Fibroblast of mammary gland (primary cell): ENCODE results near the gene SFPQ.

Experiments used
- DNase-seq: peaks from one replicate; pipeline ENCODE4 v3.0.0-alpha.2; 2010; ENCODE audit warnings: low read depth
- H3K4me3 ChIP-seq: 2 replicates; pipeline ENCODE4 v1.5.1; 2011; ENCODE audit warnings: low read depth, mild to moderate bottlenecking, low read length, moderate library complexity; ENCODE audit not compliant: control insufficient read depth
- CTCF ChIP-seq: conservative IDR thresholded peaks from 2 replicates; pipeline ENCODE4 v1.5.1; 2011; ENCODE audit warnings: low read depth, low read length, inconsistent platforms; ENCODE audit not compliant: control insufficient read depth, insufficient read depth

The SFPQ gene

GRCh38 chr1:35222322-35223083 is 29.6 kb upstream of the SFPQ start:
- no peak overlapping the region for H3K4me3 ChIP-seq
- no peak for TF ChIP-seq CTCF
- DNase-seq: peak; percentile 83

DNA sequence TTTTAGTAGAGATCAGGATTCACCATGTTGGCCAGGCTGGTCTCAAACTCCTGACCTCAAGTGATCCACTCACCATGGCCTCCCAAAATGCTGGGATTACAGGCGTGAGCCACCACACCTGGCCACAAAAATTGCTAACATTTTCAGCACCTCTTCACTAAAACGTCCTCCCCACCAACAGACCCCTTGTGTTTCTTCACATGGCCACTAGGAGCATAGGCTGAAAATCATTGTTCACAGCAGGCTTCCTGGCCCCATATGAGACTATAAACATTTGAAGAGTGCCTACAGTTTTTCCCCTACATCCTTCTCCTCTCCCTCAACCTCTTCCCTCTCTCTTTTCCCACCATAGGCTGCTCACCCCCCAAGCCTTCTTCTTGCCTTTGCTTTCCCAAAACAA is 28.0 kb upstream of the SFPQ start:
- TF ChIP-seq CTCF: peak; percentile 51
- H3K4me3 ChIP-seq: no peak overlapping the region
- DNase-seq: peak; percentile 23

DNA sequence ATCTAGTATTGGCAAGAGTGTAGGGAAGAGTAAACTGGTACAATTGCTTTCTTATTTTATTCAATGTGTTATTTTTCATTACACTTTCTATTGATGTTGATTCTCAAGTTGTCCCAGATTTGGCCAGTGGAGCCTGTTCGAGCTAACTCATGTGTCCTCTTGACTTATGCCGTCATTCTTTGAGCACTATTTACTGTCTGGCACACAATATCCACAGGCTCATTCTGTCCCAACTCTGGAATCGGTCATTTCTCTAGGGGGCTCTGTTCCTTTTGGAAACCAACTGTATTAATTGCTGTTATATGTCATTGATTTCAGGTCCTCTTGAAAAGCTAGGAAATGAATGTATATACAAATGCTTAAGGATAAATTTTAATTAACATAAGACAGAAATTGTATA is 22.4 kb upstream of the SFPQ start:
- H3K4me3 ChIP-seq: no peak overlapping the region
- DNase-seq: peak; percentile 47
- TF ChIP-seq CTCF: no peak

- DNase-seq: no peak
- TF ChIP-seq CTCF: no peak
- H3K4me3 ChIP-seq: no peak overlapping the region
Observed at GRCh38 chr1:35211120-35211414, 18.1 kb upstream of the SFPQ start.

GRCh38 chr1:35210321-35211119 is 17.6 kb upstream of the SFPQ start:
- TF ChIP-seq CTCF: no peak
- DNase-seq: peak; percentile 37
- H3K4me3 ChIP-seq: no peak overlapping the region

DNA sequence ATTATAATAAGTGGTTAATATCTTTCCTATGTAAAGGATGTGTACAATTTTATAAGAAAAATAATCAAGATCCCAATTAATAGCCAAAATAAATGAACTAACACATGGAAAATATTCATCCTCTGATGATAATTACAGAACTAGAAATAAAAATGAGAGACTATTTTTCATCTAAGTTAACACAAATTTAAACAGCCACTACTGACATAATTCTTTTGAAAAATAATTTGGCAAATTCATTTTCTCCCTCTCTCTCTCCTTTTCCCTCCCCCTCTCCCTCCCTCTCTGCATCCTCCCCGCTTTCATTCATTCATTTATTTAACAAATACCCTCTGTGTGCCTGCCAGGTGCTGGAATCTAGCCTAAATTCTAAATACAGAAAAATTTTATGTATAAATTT is 10.3 kb upstream of the SFPQ start:
- no peak for TF ChIP-seq CTCF
- H3K4me3 ChIP-seq: no peak overlapping the region
- DNase-seq: no peak
